Endothelial cell of umbilical vein (primary cell): ENCODE measurements around the gene HBZ. TPM values are rescaled to one million over a fixed set of nuclear protein-coding genes. Genes with fewer than 3 reads are reported as not detected.
A peak's percentile ranks its signal among the peaks of the same experiment; 100 is the strongest.

Experiments
- BruUV-seq: library from RNA; stranded (reverse); fragments of 400-500 nt; replicated peaks from 2 replicates; lab custom pipeline; 2021; lab: Mats Ljungman, UMichigan
- CTCF ChIA-PET: fragments of 300-600, 350-600 bp; sonication (Branson Sonifier 250); formaldehyde crosslinking; loops from one replicate; lab custom pipeline; 2021; ENCODE audit warnings: antibody characterized with exemption, inconsistent platforms; lab: Charles Lee
- POLR2A ChIA-PET: fragments of 300-600, 350-600 bp; sonication (Branson Sonifier 250); formaldehyde crosslinking; loops from one replicate; lab custom pipeline; 2021; ENCODE audit warnings: antibody characterized with exemption, inconsistent platforms; lab: Charles Lee
- DNase-seq: peaks from one replicate; pipeline ENCODE4 v3.0.0-alpha.2; 2011; ENCODE audit warnings: low read depth, low spot score
- FAIRE-seq: peaks from 2 replicates; lab custom pipeline; 2011; peaks lifted over from hg19 to GRCh38; lab: Jason Lieb, UNC
- H2AFZ ChIP-seq: 2 replicates; pipeline ENCODE4 v1.6.0; 2012; ENCODE audit warnings: low read depth, low read length, control low read depth, inconsistent platforms
- H3K27ac ChIP-seq: 2 replicates; pipeline ENCODE4 v1.5.1; 2011; ENCODE audit warnings: low read depth, mild to moderate bottlenecking, control low read depth, low read length, moderate library complexity; ENCODE audit not compliant: insufficient read depth
- H3K27me3 ChIP-seq, 2 experiments: 2 replicates each; pipeline versions ENCODE4 v1.6.0 to v1.6.1; 2011; ENCODE audit warnings: low read length in 2 of 2, mixed read lengths in 1 of 2; ENCODE audit not compliant: control insufficient read depth in 2 of 2, insufficient read depth in 2 of 2
- H3K36me3 ChIP-seq, 2 experiments: 2 replicates in 1 of 2; 3 replicates in 1 of 2; pipeline ENCODE4 v1.5.1; 2011; ENCODE audit warnings: low read length in 2 of 2, mild to moderate bottlenecking in 1 of 2, moderate library complexity in 1 of 2; ENCODE audit not compliant: control insufficient read depth in 2 of 2, insufficient read depth in 2 of 2; ENCODE audit errors: extremely low read depth in 1 of 2
- H3K4me1 ChIP-seq: 3 replicates; pipeline ENCODE4 v1.5.1; 2011; ENCODE audit warnings: mild to moderate bottlenecking, low read length; ENCODE audit not compliant: control insufficient read depth, insufficient read depth; ENCODE audit errors: extremely low read depth
- H3K4me2 ChIP-seq: 2 replicates; pipeline ENCODE4 v1.6.1; 2011; ENCODE audit warnings: low read length, control low read depth, mixed read lengths; ENCODE audit not compliant: insufficient read depth
- H3K4me3 ChIP-seq, 3 experiments: fragments of 200-600 bp in 1 of 3; sonication (generic), shearing (Covaris generic) in 1 of 3; replicated peaks in 1 of 3; 2 replicates each; pipeline ENCODE4 v1.5.1; 2011 to 2016; ENCODE audit warnings: control low read depth in 3 of 3, low read length in 3 of 3, mild to moderate bottlenecking in 2 of 3, inconsistent platforms in 1 of 3, low read depth in 1 of 3, moderate library complexity in 1 of 3; ENCODE audit not compliant: insufficient read depth in 1 of 3
- H3K79me2 ChIP-seq: 2 replicates; pipeline ENCODE4 v1.6.0; 2012; ENCODE audit warnings: low read length, inconsistent platforms; ENCODE audit not compliant: control insufficient read depth, insufficient read depth
- H3K9ac ChIP-seq: replicated peaks from 2 replicates; pipeline ENCODE3; 2011; ENCODE audit warnings: low read length, control low read depth; ENCODE audit not compliant: insufficient read depth; ENCODE audit errors: extremely low read depth
- H3K9me1 ChIP-seq: replicated peaks from 3 replicates; pipeline ENCODE4 v1.6.0; 2011; ENCODE audit warnings: mild to moderate bottlenecking, low read length; ENCODE audit not compliant: control insufficient read depth, insufficient read depth; ENCODE audit errors: extremely low read depth
- H3K9me3 ChIP-seq: replicated peaks from 2 replicates; pipeline ENCODE4 v1.5.1; 2012; ENCODE audit warnings: low read length, inconsistent platforms; ENCODE audit not compliant: control insufficient read depth, insufficient read depth
- H4K20me1 ChIP-seq: replicated peaks from 2 replicates; pipeline ENCODE3; 2011; ENCODE audit warnings: mild to moderate bottlenecking, low read length; ENCODE audit not compliant: control insufficient read depth, insufficient read depth; ENCODE audit errors: extremely low read depth
- CTCF ChIP-seq, 2 donors: IDR thresholded peaks; 1 replicate in 1 of 2; 2 replicates in 1 of 2; pipeline ENCODE4 v1.5.1; 2011; ENCODE audit warnings: low read length in 2 of 2, mild to moderate bottlenecking in 2 of 2, moderate library complexity in 2 of 2, control low read depth in 1 of 2, inconsistent platforms in 1 of 2, low read depth in 1 of 2; ENCODE audit not compliant: insufficient read depth in 1 of 2; ENCODE audit errors: extremely low read depth in 1 of 2
- MAX ChIP-seq: IDR thresholded peaks from 2 replicates; pipeline ENCODE4 v1.6.1; 2011; ENCODE audit not compliant: insufficient read depth, insufficient read length
- MYC ChIP-seq: IDR thresholded peaks from one replicate; pipeline ENCODE4 v1.6.1; 2011; ENCODE audit warnings: mild to moderate bottlenecking, low read depth, low read length
- POLR2A ChIP-seq: IDR thresholded peaks from 2 replicates; pipeline ENCODE4 v1.6.1; 2012; ENCODE audit warnings: low read depth, mild to moderate bottlenecking, control low read depth, low read length
- dilution Hi-C: fragments of 300-500 bp; cut with MboI; formaldehyde crosslinking; loops from one replicate; pipeline ENCODE4 v1.15.0; 2019; ENCODE audit warnings: low sequenced_read_pairs; ENCODE audit not compliant: extremely low pct_ligation_motif_present
- intact Hi-C: fragments of 100-400 bp; cut with micrococcal nuclease; formaldehyde crosslinking; loops from one replicate; pipeline ENCODE4 v1.10.0; 2022
- polyA plus RNA-seq, 4 experiments: library from polyadenylated mRNA; depleted of rRNA in 3 of 4; stranded (reverse) in 3 of 4; unstranded in 1 of 4; fragments of >200 nt; gene quantifications; 2 replicates each; pipeline versions ENCODE4 v1.2.1 to v1.2.3, GENCODE V29; 2011 to 2012; ENCODE audit warnings: missing spikeins in 1 of 4
- total RNA-seq: library from RNA; stranded (reverse); gene quantifications from 2 replicates; pipeline ENCODE4 v1.2.3, GENCODE V29; 2021

The HBZ gene
- total and polyA plus RNA-seq, 2 donors (not counting 3 experiments of a cell fraction or from before 2014, with no cell fraction given), result not detected

- dilution Hi-C loops (no loop called here), intact Hi-C loops (loop anchor here (2.0 to 5.0 kb wide), 2 partner anchors 63 to 172 kb away; partner anchors contain the start of gene AXIN1)
- Histone ChIP-seq H3K4me2 (peak within 1 kb of the TSS; percentile 51), H3K36me3 (no peaks in the 10 kb centered on the region), H3K27me3 (peaks cover 24 to 30% of the 10 kb centered on the region in 2 experiments), H2AFZ (no peak within 1 kb of the TSS), H4K20me1 (no peaks in the 10 kb centered on the region), H3K4me1 (peaks cover 5% of the 10 kb centered on the region), H3K79me2 (no peaks in the 10 kb centered on the region), H3K9me1 (no peaks in the 10 kb centered on the region), H3K9ac (no peak within 1 kb of the TSS), H3K27ac (no peak within 1 kb of the TSS), H3K9me3 (no peaks in the 10 kb centered on the region), H3K4me3 (peak within 1 kb of the TSS in 1 of 3 experiments; percentile 1)
- peak; percentile 31 for DNase-seq
- TF ChIP-seq MAX (no peak), POLR2A (no peak), CTCF (IDR thresholded peaks at IDR 0.05; ENCODE audit: extremely low read depth in 1 of 2, insufficient read depth in 1 of 2, low read depth in 1 of 2, low read length in 2 of 2) (peak; percentile 42 to 79), MYC (no peak)
- no peak for FAIRE-seq
- CTCF ChIA-PET, result interaction anchor here (0.6 to 3.3 kb wide), 17 partner anchors 9 to 183 kb away, joined by 3 to 61 read pairs (median 4); no protein-coding TSS in a partner anchor
- POLR2A ChIA-PET, result interaction anchor here (1.4 kb wide), 1 partner anchor 73 kb away, joined by 3 read pairs; no protein-coding TSS in a partner anchor
- no TSS peak for BruUV-seq
These were observed 27.7 kb downstream of the HBZ start, which contains the start of gene HBQ1 for GRCh38 chr16:180101-180675. Gene HBQ1 (plus strand): TSS chr16:180459. CDS start chr16:180487, 28 bp downstream.
